H1 (cell line): ENCODE data around the gene ZIM2. TPM values are rescaled to one million over a fixed set of nuclear protein-coding genes. Genes with fewer than 3 reads are reported as not detected.
A peak's percentile ranks its signal among the peaks of the same experiment; 100 is the strongest.

Experiments used
- CTCF ChIA-PET: fragments of 300-600 bp; sonication (Branson Sonifier 250); formaldehyde crosslinking; loops from one replicate; lab custom pipeline; 2021; ENCODE audit not compliant: partially characterized antibody; lab: Charles Lee
- POLR2A ChIA-PET: fragments of 300-600 bp; sonication (Branson Sonifier 250); formaldehyde crosslinking; loops from one replicate; lab custom pipeline; 2021; ENCODE audit warnings: inconsistent platforms; ENCODE audit not compliant: partially characterized antibody; lab: Charles Lee
- DNase-seq, 2 experiments: peaks; one replicate each; pipeline versions ENCODE4 v3.0.0 to v3.0.0-alpha.2; 2010 to 2022; ENCODE audit warnings: low spot score in 2 of 2, low read depth in 1 of 2, mixed read lengths in 1 of 2
- FAIRE-seq: peaks from 2 replicates; lab custom pipeline; 2011; peaks lifted over from hg19 to GRCh38; lab: Jason Lieb, UNC
- H2AFZ ChIP-seq: 2 replicates; pipeline ENCODE4 v1.8.1; 2012; ENCODE audit warnings: low read length, inconsistent platforms
- H2AK5ac ChIP-seq: 2 replicates; pipeline ENCODE4 v1.6.1; 2013; ENCODE audit warnings: low read depth, low read length
- H2BK120ac ChIP-seq: replicated peaks from 2 replicates; pipeline ENCODE3; 2013; ENCODE audit warnings: low read depth, low read length, inconsistent platforms
- H2BK12ac ChIP-seq: 2 replicates; pipeline ENCODE4 v1.6.1; 2013; ENCODE audit warnings: low read depth, low read length
- H2BK15ac ChIP-seq: 2 replicates; pipeline ENCODE4 v1.6.1; 2013; ENCODE audit warnings: low read length
- H2BK20ac ChIP-seq: 2 replicates; pipeline ENCODE4 v1.6.1; 2013; ENCODE audit warnings: low read length
- H2BK5ac ChIP-seq: 2 replicates; pipeline ENCODE4 v1.6.1; 2013; ENCODE audit warnings: low read depth, low read length
- H3K14ac ChIP-seq: 2 replicates; pipeline ENCODE4 v1.6.1; 2013; ENCODE audit warnings: inconsistent platforms; ENCODE audit not compliant: insufficient read length
- H3K18ac ChIP-seq: 2 replicates; pipeline ENCODE4 v1.6.1; 2013; ENCODE audit warnings: low read length; ENCODE audit errors: extremely low read depth
- H3K23ac ChIP-seq: 2 replicates; pipeline ENCODE4 v1.6.1; 2013; ENCODE audit warnings: inconsistent platforms; ENCODE audit not compliant: insufficient read length
- H3K23me2 ChIP-seq: 2 replicates; pipeline ENCODE4 v1.6.1; 2013; ENCODE audit warnings: low read depth, low read length
- H3K27ac ChIP-seq: 2 replicates; pipeline ENCODE4 v1.6.1; 2011; ENCODE audit warnings: low read depth, low read length, inconsistent platforms
- H3K27me3 ChIP-seq, 4 experiments: replicated peaks in 1 of 4; 1 replicate in 1 of 4; 2 replicates in 3 of 4; pipeline versions ENCODE4 v1.6.1 to v1.8.1; 2011 to 2013; ENCODE audit warnings: low read length in 3 of 4, mild to moderate bottlenecking in 3 of 4, inconsistent platforms in 2 of 4, mixed read lengths in 2 of 4, moderate library complexity in 1 of 4; ENCODE audit not compliant: control insufficient read depth in 3 of 4, insufficient read depth in 3 of 4; ENCODE audit errors: extremely low read depth in 1 of 4
- H3K36me3 ChIP-seq, 4 experiments: 2 replicates each; pipeline versions ENCODE4 v1.6.1 to v1.8.1; 2011 to 2013; ENCODE audit warnings: mild to moderate bottlenecking in 4 of 4, low read length in 3 of 4, moderate library complexity in 2 of 4, control low read depth in 1 of 4, inconsistent platforms in 1 of 4; ENCODE audit not compliant: insufficient read depth in 4 of 4, control insufficient read depth in 2 of 4
- H3K4ac ChIP-seq: replicated peaks from 2 replicates; pipeline ENCODE3; 2013; ENCODE audit warnings: low read length, low read depth, mixed read lengths, inconsistent platforms; ENCODE audit not compliant: insufficient read length
- H3K4me1 ChIP-seq, 4 experiments: replicated peaks in 1 of 4; 1 replicate in 1 of 4; 2 replicates in 3 of 4; pipeline versions ENCODE4 v1.6.1 to v1.8.1; 2011 to 2013; ENCODE audit warnings: low read length in 3 of 4, inconsistent platforms in 2 of 4, mixed read lengths in 1 of 4; ENCODE audit not compliant: insufficient read depth in 4 of 4, control insufficient read depth in 3 of 4
- H3K4me2 ChIP-seq, 2 experiments: 2 replicates each; pipeline versions ENCODE4 v1.6.1 to v1.8.1; 2011 to 2013; ENCODE audit warnings: low read depth in 2 of 2, low read length in 2 of 2, control low read depth in 1 of 2, inconsistent platforms in 1 of 2, mild to moderate bottlenecking in 1 of 2; ENCODE audit not compliant: insufficient read depth in 1 of 2
- H3K4me3 ChIP-seq, 4 experiments: fragments of 200-600, 300-600 bp in 1 of 4; sonication (generic), shearing (Covaris generic), sonication (Bioruptor Twin) in 1 of 4; 2 replicates each; pipeline versions ENCODE4 v1.5.1 to v1.8.1; 2011 to 2016; ENCODE audit warnings: low read length in 4 of 4, low read depth in 3 of 4, control low read depth in 2 of 4, inconsistent platforms in 2 of 4, mild to moderate bottlenecking in 2 of 4, mixed read lengths in 1 of 4, moderate library complexity in 1 of 4; ENCODE audit not compliant: insufficient read depth in 2 of 4; ENCODE audit errors: extremely low read depth in 1 of 4
- H3K56ac ChIP-seq: replicated peaks from 2 replicates; pipeline ENCODE3; 2013; ENCODE audit warnings: low read depth, mild to moderate bottlenecking, mixed read lengths, low read length, inconsistent platforms; ENCODE audit not compliant: insufficient read length
- H3K79me1 ChIP-seq: 2 replicates; pipeline ENCODE4 v1.6.1; 2013; ENCODE audit warnings: low read depth, low read length, control low read depth
- H3K79me2 ChIP-seq, 2 experiments: 2 replicates each; pipeline versions ENCODE4 v1.6.1 to v1.8.1; 2012 to 2013; ENCODE audit warnings: low read length in 2 of 2, mild to moderate bottlenecking in 2 of 2, inconsistent platforms in 1 of 2; ENCODE audit not compliant: insufficient read depth in 2 of 2, control insufficient read depth in 1 of 2
- H3K9ac ChIP-seq, 4 experiments: replicated peaks in 1 of 4; 1 replicate in 1 of 4; 2 replicates in 3 of 4; pipeline versions ENCODE4 v1.6.1 to v1.8.1; 2011 to 2013; ENCODE audit warnings: low read depth in 3 of 4, low read length in 3 of 4, control low read depth in 2 of 4, mild to moderate bottlenecking in 2 of 4, moderate library complexity in 2 of 4, inconsistent platforms in 1 of 4; ENCODE audit errors: extremely low read depth in 1 of 4
- H3K9me3 ChIP-seq, 2 experiments: 2 replicates each; pipeline versions ENCODE4 v1.6.1 to v1.8.1; 2012 to 2013; ENCODE audit warnings: mild to moderate bottlenecking in 2 of 2, moderate library complexity in 2 of 2, control low read depth in 1 of 2, inconsistent platforms in 1 of 2, low read depth in 1 of 2, low read length in 1 of 2, mixed read lengths in 1 of 2; ENCODE audit not compliant: insufficient read depth in 2 of 2
- H4K20me1 ChIP-seq, 2 experiments: replicated peaks in 1 of 2; 2 replicates each; pipeline versions ENCODE3 to v1.8.1; 2011 to 2013; ENCODE audit warnings: inconsistent platforms in 2 of 2, low read length in 2 of 2, mild to moderate bottlenecking in 1 of 2; ENCODE audit not compliant: insufficient read depth in 2 of 2, control insufficient read depth in 1 of 2
- H4K5ac ChIP-seq: 2 replicates; pipeline ENCODE4 v1.6.1; 2013; ENCODE audit warnings: low read length, low read depth, mixed read lengths, inconsistent platforms; ENCODE audit not compliant: insufficient read length
- H4K8ac ChIP-seq: 2 replicates; pipeline ENCODE4 v1.8.0; 2013; ENCODE audit warnings: mild to moderate bottlenecking, moderate library complexity, low read length, inconsistent platforms; ENCODE audit not compliant: insufficient read depth; ENCODE audit errors: extremely low read depth
- H4K91ac ChIP-seq: replicated peaks from 2 replicates; pipeline ENCODE3; 2013; ENCODE audit warnings: low read length, mixed read lengths, inconsistent platforms; ENCODE audit not compliant: insufficient read length
- RAD21 ChIP-seq, 2 experiments: IDR thresholded peaks in 1 of 2; conservative IDR thresholded peaks in 1 of 2; 2 replicates each; pipeline ENCODE4 v1.6.1; 2011; ENCODE audit warnings: low read depth in 2 of 2, low read length in 2 of 2, improper control_type of control experiment in 1 of 2, inconsistent platforms in 1 of 2, mild to moderate bottlenecking in 1 of 2, moderate library complexity in 1 of 2
- RXRA ChIP-seq: IDR thresholded peaks from 2 replicates; pipeline ENCODE4 v1.6.1; 2011; ENCODE audit warnings: low read depth, mild to moderate bottlenecking, low read length, moderate library complexity; ENCODE audit not compliant: insufficient read depth
- WGBS, 2 experiments: shearing (Covaris generic) in 1 of 2; methylation state at CpG; one replicate each; pipeline versions ENCODE4 v1.1.6 to v1.1.7; 2013 to 2015; ENCODE audit warnings: low lambda C conversion rate in 2 of 2, mixed read lengths in 2 of 2, inconsistent platforms in 1 of 2, low coverage in 1 of 2, missing lambda C conversion rate in 1 of 2; ENCODE audit not compliant: insufficient replicate concordance in 2 of 2, insufficient coverage in 1 of 2, insufficient read length in 1 of 2; ENCODE audit errors: extremely low coverage in 1 of 2, missing lambda C conversion rate in 1 of 2; 5-methylcytosine and 5-hydroxymethylcytosine counted together
- polyA plus RNA-seq, 7 experiments: library from polyadenylated mRNA; depleted of rRNA in 3 of 7; stranded (reverse) in 5 of 7; unstranded in 2 of 7; fragments of >200 nt in 5 of 7; fragments of 200-250 nt in 2 of 7; gene quantifications; 1 replicate in 5 of 7; 2 replicates in 1 of 7; 4 replicates in 1 of 7; pipeline versions ENCODE4 v1.2.1 to v1.2.3, GENCODE V29; 2011 to 2013; ENCODE audit warnings: missing spikeins in 2 of 7, mixed read lengths in 2 of 7
- total RNA-seq: library from RNA; stranded (reverse); fragmentation: NEBNext Ultra II Directional; extraction: Animal tissue kit (Norgen Biotek cat#: 25700); gene quantifications from 2 replicates; pipeline ENCODE4 v1.2.1, GENCODE V29; 2021

Gene ZIM2
- total and polyA plus RNA-seq, 2 of the 8 experiments (the other 6 are each of a cell fraction or from before 2014, with no cell fraction given): not detected

- H2BK20ac ChIP-seq: no peak overlapping the region
- no peaks in the 10 kb centered on the region; a peak in 1 of 8 replicates for H3K36me3 ChIP-seq
- H2AFZ ChIP-seq: no peak overlapping the region
- H3K4me2 ChIP-seq: no peak overlapping the region
- no peak overlapping the region for H4K5ac ChIP-seq
- H2BK120ac ChIP-seq: no peak overlapping the region
- no peaks in the 10 kb centered on the region for H4K20me1 ChIP-seq
- no peaks in the 10 kb centered on the region for H3K4me1 ChIP-seq
- no peak overlapping the region for H3K4ac ChIP-seq
- H3K27ac ChIP-seq: no peak overlapping the region
- no peak overlapping the region for H2BK12ac ChIP-seq
- no peaks in the 10 kb centered on the region for H3K27me3 ChIP-seq
- H3K23ac ChIP-seq: no peak overlapping the region
- no peak overlapping the region for H3K14ac ChIP-seq
- no peak overlapping the region for H4K8ac ChIP-seq
- H2BK5ac ChIP-seq: no peak overlapping the region
- no peak overlapping the region for H3K56ac ChIP-seq
- ChIA-PET POLR2A (no interaction called here), CTCF (no interaction called here)
- no peak overlapping the region for H3K9ac ChIP-seq
- H2BK15ac ChIP-seq: no peak overlapping the region
- DNase-seq: no peak
- no peaks in the 10 kb centered on the region for H3K79me1 ChIP-seq
- no peak for FAIRE-seq
- no peak overlapping the region for H4K91ac ChIP-seq
- H3K9me3 ChIP-seq: peaks cover 76 to 89% of the 10 kb centered on the region in 2 experiments
- TF ChIP-seq RAD21 (IDR thresholded peaks at IDR 0.05 in 1 of 2, conservative IDR thresholded peaks at IDR 0.05 in 1 of 2; ENCODE audit: low read depth in 2 of 2, low read length in 2 of 2) (peak in 1 of 2 experiments; percentile 5; a peak in 1 of 4 replicates), RXRA (no peak)
- no peaks in the 10 kb centered on the region for H3K23me2 ChIP-seq
- no peak overlapping the region for H3K18ac ChIP-seq
- no peak overlapping the region for H2AK5ac ChIP-seq
- no peaks in the 10 kb centered on the region for H3K79me2 ChIP-seq
- no peak overlapping the region for H3K4me3 ChIP-seq
- 93% methylated on average over 34 of the region's 44 CpGs; no CpG with 5 or more reads in 1 of the 2 experiments for WGBS, 2 experiments
Observed at GRCh38 chr19:56838024-56838908, 2.3 kb downstream of the ZIM2 start.
